ENCODE data around the gene RBPMS2.

DNA sequence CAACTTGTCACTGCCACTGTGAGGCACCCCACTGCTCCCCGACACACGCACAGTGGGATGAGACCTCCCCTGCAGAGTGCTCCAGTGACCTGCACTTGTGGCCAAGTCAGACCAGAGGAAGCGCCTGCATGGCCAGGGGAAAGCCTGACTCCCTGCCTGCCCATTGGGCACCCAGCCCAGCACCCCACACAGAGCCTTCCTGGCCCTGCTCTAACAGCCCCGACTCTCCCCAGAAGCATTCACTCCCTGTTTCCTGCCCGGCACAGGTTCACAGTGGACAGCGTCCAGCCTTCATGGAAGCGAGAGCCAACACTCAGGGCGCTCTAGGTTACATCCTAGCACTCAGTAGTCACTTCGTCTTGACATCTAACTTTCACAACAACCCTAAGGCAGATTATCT is 27.8 kb downstream of the RBPMS2 start:
- TF ChIP-seq, protein P1, sequence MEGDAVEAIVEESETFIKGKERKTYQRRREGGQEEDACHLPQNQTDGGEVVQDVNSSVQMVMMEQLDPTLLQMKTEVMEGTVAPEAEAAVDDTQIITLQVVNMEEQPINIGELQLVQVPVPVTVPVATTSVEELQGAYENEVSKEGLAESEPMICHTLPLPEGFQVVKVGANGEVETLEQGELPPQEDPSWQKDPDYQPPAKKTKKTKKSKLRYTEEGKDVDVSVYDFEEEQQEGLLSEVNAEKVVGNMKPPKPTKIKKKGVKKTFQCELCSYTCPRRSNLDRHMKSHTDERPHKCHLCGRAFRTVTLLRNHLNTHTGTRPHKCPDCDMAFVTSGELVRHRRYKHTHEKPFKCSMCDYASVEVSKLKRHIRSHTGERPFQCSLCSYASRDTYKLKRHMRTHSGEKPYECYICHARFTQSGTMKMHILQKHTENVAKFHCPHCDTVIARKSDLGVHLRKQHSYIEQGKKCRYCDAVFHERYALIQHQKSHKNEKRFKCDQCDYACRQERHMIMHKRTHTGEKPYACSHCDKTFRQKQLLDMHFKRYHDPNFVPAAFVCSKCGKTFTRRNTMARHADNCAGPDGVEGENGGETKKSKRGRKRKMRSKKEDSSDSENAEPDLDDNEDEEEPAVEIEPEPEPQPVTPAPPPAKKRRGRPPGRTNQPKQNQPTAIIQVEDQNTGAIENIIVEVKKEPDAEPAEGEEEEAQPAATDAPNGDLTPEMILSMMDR (IDR thresholded peaks at IDR 0.05): no peak
- no peak for TF ChIP-seq EP300 (IDR thresholded peaks at IDR 0.05)
